ENCODE results near the gene RSAD1.

RSAD1 gene

DNA sequence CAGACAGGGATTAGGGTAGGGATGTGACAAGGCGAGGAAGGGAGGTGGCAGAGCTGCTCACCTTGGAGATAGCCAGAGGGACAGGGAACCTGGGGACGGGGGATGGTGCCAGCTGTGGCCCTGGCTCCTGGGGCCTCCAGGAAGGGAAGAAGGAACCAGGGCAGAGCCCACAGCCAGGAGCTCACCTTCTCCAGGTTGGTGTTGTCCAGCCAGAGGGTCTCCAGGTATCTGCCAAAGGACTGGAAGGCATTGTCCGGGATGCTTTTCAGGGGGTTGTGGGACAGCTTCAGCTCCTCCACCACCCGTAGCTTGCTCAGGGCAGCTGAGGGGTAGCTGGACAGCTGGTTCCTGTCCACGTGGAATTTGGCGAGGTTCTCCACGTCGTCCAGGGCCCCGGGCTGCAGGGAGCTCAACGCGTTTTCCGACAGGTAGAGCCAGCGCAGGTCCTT is 10.8 kb upstream of the RSAD1 start:
- DNase-seq (ENCODE audit: low read depth) = no peak
- TF ChIP-seq, protein P1, sequence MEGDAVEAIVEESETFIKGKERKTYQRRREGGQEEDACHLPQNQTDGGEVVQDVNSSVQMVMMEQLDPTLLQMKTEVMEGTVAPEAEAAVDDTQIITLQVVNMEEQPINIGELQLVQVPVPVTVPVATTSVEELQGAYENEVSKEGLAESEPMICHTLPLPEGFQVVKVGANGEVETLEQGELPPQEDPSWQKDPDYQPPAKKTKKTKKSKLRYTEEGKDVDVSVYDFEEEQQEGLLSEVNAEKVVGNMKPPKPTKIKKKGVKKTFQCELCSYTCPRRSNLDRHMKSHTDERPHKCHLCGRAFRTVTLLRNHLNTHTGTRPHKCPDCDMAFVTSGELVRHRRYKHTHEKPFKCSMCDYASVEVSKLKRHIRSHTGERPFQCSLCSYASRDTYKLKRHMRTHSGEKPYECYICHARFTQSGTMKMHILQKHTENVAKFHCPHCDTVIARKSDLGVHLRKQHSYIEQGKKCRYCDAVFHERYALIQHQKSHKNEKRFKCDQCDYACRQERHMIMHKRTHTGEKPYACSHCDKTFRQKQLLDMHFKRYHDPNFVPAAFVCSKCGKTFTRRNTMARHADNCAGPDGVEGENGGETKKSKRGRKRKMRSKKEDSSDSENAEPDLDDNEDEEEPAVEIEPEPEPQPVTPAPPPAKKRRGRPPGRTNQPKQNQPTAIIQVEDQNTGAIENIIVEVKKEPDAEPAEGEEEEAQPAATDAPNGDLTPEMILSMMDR (IDR thresholded peaks at IDR 0.05; ENCODE audit: insufficient read depth, low read depth, low read length, missing control alignments) = no peak
- H3K4me3 ChIP-seq (ENCODE audit: low read depth, low read length) = no peak overlapping the region

DNA sequence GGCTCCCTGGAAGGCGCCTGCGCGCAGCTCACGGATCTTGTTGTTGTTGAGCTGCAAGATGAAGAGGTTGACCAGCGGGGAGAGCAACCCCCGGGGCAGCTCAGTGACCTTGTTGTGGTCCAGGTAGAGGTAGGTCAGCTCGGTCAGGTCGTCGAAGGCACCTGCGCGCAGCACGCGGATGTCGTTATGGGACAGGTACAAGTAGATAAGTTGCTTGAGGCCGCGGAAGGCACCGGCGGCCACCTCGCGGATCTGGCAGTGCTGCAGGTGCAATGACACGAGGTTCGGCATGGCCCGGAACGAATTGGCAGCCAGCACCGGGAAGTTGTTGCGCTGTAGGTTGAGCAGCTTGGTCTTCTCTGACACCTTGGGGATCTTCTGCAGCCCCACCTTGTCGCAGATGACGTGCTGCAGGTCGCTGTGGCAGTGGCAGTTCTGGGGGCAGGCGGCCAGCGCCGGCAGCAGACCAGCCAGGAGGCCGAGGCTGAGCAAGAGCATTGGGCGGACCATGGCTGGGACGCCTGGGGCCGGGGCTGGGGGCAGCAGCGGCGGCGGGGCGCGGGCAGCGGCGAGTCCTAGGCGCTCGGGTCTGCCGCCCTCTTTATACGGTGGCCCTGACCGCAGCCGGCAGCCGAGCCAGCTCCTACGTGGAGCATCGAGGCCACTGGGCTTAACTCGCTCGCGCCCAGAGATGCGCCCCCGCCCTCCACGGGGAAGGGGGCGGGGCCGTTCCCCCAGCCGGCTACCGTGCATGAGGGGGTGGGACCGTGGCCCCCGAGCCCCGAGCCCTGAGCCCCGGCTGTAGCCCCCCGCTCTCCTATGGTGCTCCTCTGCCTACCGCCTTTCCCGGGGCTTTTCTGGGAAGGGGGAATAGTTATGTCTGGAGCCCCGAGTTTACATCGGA is 10.1 kb upstream of the RSAD1 start, which contains the start of gene CHAD:
TSS of gene CHAD (minus strand) at position 577 of the 904 bp plus-strand sequence. CDS start at position 510, 67 bp downstream.
- H3K4me3 ChIP-seq (ENCODE audit: low read depth, low read length) = no peak within 1 kb of the TSS

DNA sequence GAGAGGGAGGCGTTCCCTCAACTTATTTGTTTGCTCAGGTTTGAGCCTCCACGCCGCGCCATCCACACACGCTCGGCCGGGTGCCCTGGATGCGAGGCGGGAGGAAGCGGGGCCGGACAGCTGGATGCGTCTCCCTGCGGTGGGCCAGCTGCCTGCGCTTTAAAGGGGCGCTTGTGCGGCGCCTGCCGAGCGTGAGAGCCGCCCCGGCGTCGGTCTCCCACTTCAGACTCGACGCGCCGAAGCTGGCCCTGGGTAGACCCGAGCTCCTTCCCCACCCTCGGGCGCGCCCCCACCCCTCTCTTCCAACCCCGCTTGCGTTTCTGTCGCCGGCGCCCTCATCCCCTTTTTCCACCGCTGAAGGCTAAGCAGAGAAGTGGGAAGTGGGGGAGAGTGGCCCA is 9.5 kb upstream of the RSAD1 start:
- TF ChIP-seq, protein P1 (IDR thresholded peaks at IDR 0.05; ENCODE audit: insufficient read depth, low read depth, low read length, missing control alignments) = no peak
- no peak for DNase-seq (ENCODE audit: low read depth)
- no peak overlapping the region for H3K4me3 ChIP-seq (ENCODE audit: low read depth, low read length)

More for the DNA sequence above, 10.1 kb upstream of the RSAD1 start, which contains the start of gene CHAD:
- TF ChIP-seq, protein P1 (IDR thresholded peaks at IDR 0.05; ENCODE audit: insufficient read depth, low read depth, low read length, missing control alignments) = no peak
- no peak for DNase-seq (ENCODE audit: low read depth)

DNA sequence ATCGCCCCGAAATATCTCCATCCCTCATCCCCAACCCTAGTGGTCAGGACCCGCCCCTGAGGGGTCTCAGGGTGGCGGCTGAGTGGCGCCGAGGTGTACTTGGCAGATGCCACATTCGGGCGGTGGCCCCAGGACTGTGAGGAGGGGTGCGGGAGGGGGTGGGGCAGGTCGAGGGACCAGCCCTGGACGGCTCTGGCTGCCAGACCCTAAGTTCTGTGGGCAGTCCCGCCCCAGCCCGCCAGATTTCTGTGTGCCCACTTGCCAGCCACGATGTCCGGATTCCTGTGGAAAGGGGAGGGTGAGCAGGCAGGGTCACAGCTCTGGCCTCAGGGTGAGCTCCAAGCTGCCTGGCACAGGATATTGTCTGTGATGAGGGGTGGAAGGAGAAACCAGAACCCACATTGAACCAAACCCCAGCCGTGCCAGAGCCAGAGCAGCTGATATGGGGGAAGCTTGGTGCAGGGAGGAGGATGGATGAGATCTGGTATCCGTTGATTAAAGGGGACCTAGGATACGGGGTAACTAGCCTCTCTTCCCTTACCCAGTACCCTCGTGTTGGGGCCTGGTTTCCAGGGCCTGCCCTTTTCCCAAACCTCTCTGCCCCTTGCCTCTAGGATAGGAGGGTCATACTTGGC is 8.9 kb upstream of the RSAD1 start:
- TF ChIP-seq, protein P1 (IDR thresholded peaks at IDR 0.05; ENCODE audit: insufficient read depth, low read depth, low read length, missing control alignments) = no peak
- H3K4me3 ChIP-seq (ENCODE audit: low read depth, low read length) = no peak overlapping the region
- DNase-seq (ENCODE audit: low read depth) = no peak

DNA sequence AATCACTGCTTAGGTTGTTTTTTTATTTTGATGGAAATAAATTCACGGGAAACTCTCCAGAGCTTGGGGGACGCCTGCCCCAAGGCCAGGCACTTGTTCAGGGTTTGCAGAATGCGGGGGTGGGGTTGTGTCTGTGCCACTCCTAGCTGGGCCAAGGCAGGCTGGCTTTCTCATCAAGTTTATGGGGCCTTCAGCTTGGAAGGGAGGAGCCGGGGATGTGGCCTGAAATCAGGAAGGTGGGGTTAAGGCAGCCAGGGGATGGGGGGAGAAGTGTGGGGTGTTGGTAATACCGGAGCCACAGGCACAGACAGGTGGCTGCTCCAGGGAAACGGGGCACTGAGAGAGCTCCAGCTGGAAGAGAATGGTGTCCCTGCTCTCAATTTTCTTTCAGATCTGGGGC is 8.2 kb upstream of the RSAD1 start:
- no peak for DNase-seq (ENCODE audit: low read depth)
- H3K4me3 ChIP-seq (ENCODE audit: low read depth, low read length) = no peak overlapping the region
- TF ChIP-seq, protein P1 (IDR thresholded peaks at IDR 0.05; ENCODE audit: insufficient read depth, low read depth, low read length, missing control alignments) = no peak

DNA sequence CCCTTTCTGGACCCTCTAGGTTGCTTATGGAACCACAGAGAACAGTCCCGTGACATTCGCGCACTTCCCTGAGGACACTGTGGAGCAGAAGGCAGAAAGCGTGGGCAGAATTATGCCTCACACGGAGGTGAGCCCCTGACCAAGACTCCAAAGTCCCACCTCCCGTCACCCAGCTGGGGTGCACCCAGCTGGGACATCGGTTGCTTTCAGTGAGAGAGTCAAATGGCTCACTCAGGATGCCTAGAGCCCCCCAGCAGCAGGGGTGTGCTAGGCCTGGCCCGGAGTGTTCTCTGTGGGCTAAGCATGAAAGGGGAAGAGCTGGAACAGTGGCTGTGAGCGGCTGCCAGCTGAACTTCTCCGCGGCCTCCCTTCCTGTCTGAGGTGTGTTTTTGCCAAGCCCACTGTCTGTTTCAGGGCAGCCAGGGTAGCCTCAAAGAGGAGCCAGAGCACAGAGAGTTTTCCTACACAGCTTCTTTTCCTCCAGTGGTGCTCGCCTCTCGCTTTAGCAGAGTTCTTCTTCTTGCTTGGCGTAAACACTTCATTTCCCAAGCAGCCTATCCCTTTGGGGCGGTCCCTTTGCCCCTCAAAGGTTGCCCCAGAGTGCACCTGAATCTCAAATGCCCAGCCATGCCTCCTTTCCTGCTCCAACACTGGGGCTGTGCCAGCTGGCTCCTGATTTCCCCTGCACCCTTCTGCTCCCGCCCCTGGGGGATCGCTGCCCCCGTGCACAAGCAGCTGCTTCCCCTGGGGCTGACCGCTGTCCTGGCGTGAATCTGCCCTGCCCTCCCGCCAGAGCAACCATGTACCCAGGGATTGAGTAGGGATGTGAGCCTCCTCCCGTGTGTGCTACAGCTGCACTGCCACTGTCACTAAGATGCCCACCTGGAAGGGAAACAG is 7.4 kb upstream of the RSAD1 start:
- no peak overlapping the region for H3K4me3 ChIP-seq (ENCODE audit: low read depth, low read length)
- no peak for DNase-seq (ENCODE audit: low read depth)
- TF ChIP-seq, protein P1 (IDR thresholded peaks at IDR 0.05; ENCODE audit: insufficient read depth, low read depth, low read length, missing control alignments) = no peak

Measured in GM12865 (cell line).